ENCODE measurements around the gene FAM184B.

DNA sequence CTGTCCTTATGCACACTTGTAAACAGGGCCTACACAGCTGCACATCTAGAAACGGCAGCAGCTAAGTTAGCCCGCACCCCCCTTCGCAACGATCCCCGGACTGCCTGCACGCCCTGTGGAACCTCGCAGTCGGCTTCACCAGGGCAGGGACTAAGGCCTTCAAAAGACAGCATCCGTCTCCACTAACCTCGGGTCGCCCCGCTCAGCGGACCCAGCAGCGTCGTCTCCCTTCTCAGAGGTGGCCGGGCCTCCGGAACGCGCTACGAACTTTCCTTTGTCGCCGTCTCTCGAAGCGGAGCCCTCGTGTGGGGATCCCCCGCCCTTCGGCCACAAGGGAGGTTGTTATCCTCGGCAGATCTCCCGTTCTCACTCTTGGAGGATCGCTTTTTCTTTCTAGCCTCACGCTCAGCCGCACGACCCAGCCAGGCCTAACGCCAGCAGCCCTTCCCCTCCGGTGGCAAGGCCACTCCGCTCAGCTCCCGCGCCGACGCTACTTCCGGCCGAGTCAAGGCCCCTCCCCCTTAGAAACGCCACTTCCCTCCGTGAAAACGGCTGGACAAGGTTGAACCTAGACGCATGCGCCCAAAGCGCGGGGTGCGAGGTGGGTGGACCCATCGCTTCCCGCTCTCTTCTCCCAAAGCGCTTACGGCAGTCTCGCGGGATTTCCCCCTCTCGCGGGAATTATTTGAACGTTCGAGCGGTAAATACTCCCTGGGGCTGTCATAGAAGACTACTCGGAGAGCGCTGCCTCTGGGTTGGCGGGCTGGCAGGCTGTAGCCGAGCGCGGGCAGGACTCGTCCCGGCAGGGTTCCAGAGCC, 29.0 kb upstream of the FAM184B start, which contains the start of the genes DCAF16 and NCAPG:
- TF ChIP-seq EZH2 (IDR thresholded peaks at IDR 0.05) (no peak), POLR2AphosphoS5 (IDR thresholded peaks at IDR 0.05; ENCODE audit: borderline replicate concordance, low read depth, low read length) (peak; percentile 90), FOXP2 (optimal IDR thresholded peaks at IDR 0.05; ENCODE audit: control extremely low read depth, extremely low read length, insufficient read depth) (no peak)

All from SK-N-MC (cell line).